Activated T-helper 1 cell treated with anti-CD3 and anti-CD28 coated beads, Interleukin-12 subunit alpha, Interleukin-12 subunit beta, Interleukin-2, Interleukin-4 antibody, amounts not matched to agents 30 ng/mL and 10 ng/mL and 1 ng/mL, durations not matched to agents 14 hours and 24 hours and 36 hours (primary cell): ENCODE measurements around the gene ITLN1. TPM values are rescaled to one million over a fixed set of nuclear protein-coding genes. Genes with fewer than 3 reads are reported as not detected.

Source experiments
- total RNA-seq: library from RNA; stranded (reverse); gene quantifications from 2 replicates; pipeline ENCODE4 v1.2.3, GENCODE V29; 2022

ITLN1 gene
- total RNA-seq, 1 donor from 2014 or later: not detected

Other genes starting within 250 kb of the ITLN1 start
- 118 TPM in 2 replicates for gene SLAMF1, start 238.1 kb downstream of the ITLN1 start, total RNA-seq
- gene CD48, start 173.4 kb downstream of the ITLN1 start, total RNA-seq: 219 and 222 TPM in 2 replicates
- gene SLAMF7, start 145.9 kb downstream of the ITLN1 start, total RNA-seq: 43.7 and 53.6 TPM in 2 replicates
- 0.49 and 0.71 TPM in 2 replicates for gene LY9, start 89.0 kb downstream of the ITLN1 start, total RNA-seq
- gene CD244, start 22.3 kb downstream of the ITLN1 start, total RNA-seq: 0.13 TPM in 1 of 2 replicates, not detected in the other
- gene ITLN2, start 69.6 kb upstream of the ITLN1 start, total RNA-seq: not detected in 2 replicates
- gene F11R, start 136.0 kb upstream of the ITLN1 start, total RNA-seq: 11.9 and 13.5 TPM in 2 replicates
- gene TSTD1, start 153.8 kb upstream of the ITLN1 start, total RNA-seq: 40.5 and 43.3 TPM in 2 replicates
- gene USF1, start 160.8 kb upstream of the ITLN1 start, total RNA-seq: 50.6 and 51.5 TPM in 2 replicates
- 149 and 151 TPM in 2 replicates for gene ARHGAP30, start 184.7 kb upstream of the ITLN1 start, total RNA-seq
- gene NECTIN4, start 204.4 kb upstream of the ITLN1 start, total RNA-seq: not detected in 2 replicates
- gene KLHDC9, start 213.2 kb upstream of the ITLN1 start, total RNA-seq: not detected in 2 replicates
- gene PFDN2, start 232.9 kb upstream of the ITLN1 start, total RNA-seq: 147 and 164 TPM in 2 replicates
- 51.3 and 56.3 TPM in 2 replicates for gene NIT1, start 232.9 kb upstream of the ITLN1 start, total RNA-seq
- 44.5 and 48.0 TPM in 2 replicates for gene DEDD, start 247.5 kb upstream of the ITLN1 start, total RNA-seq